OCI-LY7 (cell line): Measurements from ENCODE around the gene MAN1B1.

ENCODE experiments used
- CTCF ChIP-seq: fragments of 200-600 bp; sonication (generic); conservative IDR thresholded peaks from 2 replicates; pipeline ENCODE4 v1.5.1; 2014; ENCODE audit warnings: mild to moderate bottlenecking, antibody characterized with exemption, low read length, moderate library complexity, mixed read lengths
- EZH2phosphoT487 ChIP-seq: fragments of 200-600 bp; sonication (generic); IDR thresholded peaks from 2 replicates; pipeline ENCODE4 v1.6.1; 2018; ENCODE audit warnings: low read depth, borderline replicate concordance, mild to moderate bottlenecking, mixed run types, antibody characterized with exemption, low read length, moderate library complexity, mixed read lengths

GRCh38 chr9:137046088-137046787 is 40.5 kb upstream of the MAN1B1 start, which contains the start of gene NPDC1:
- peak; percentile 81 for TF ChIP-seq CTCF
- TF ChIP-seq EZH2phosphoT487, result no peak
